Mucosa of descending colon (tissue), 3 donors: ENCODE results near the gene OR13C2. TPM values are rescaled to one million over a fixed set of nuclear protein-coding genes. Genes with fewer than 3 reads are reported as not detected.
"Not testable (repeated sequence)": the region's sequence is repeated elsewhere in the genome, so short reads cannot be mapped to it uniquely, and the experiment has no call there.

Source experiments
- ATAC-seq: fragments of 200-7000 bp; cut with Tn5 transposase; one replicate; pipeline ENCODE4 v1.9.1; 2020; ENCODE audit warnings: mild to moderate bottlenecking, moderate library complexity
- DNase-seq, 3 donors: peaks; one replicate each; pipeline ENCODE4 v3.0.0-alpha.2; 2020
- H3K36me3 ChIP-seq: fragments of 200-600 bp; one replicate; pipeline ENCODE4 v1.8.0; 2021; ENCODE audit warnings: low read depth, mild to moderate bottlenecking
- H3K4me1 ChIP-seq: fragments of 200-600 bp; one replicate; pipeline ENCODE4 v1.8.0; 2021; ENCODE audit warnings: low read depth, mild to moderate bottlenecking
- H3K4me3 ChIP-seq: fragments of 200-600 bp; one replicate; pipeline ENCODE4 v1.8.0; 2021; ENCODE audit warnings: mild to moderate bottlenecking
- H3K9me3 ChIP-seq: fragments of 200-600 bp; one replicate; pipeline ENCODE4 v1.8.0; 2021; ENCODE audit warnings: mild to moderate bottlenecking
- CTCF ChIP-seq: fragments of 200-600 bp; IDR thresholded peaks from one replicate; pipeline ENCODE4 v1.8.0; 2022; ENCODE audit warnings: antibody characterized with exemption, mild to moderate bottlenecking
- intact Hi-C, 2 donors: fragments of 100-400 bp; cut with DNase I in 1 of 2; cut with micrococcal nuclease in 1 of 2; formaldehyde crosslinking; loops; one replicate each; pipeline versions ENCODE4 v1.11.0 to v1.11.1; 2022; cut with DNase I, micrococcal nuclease
- long read RNA-seq, 2 donors: library from polyadenylated mRNA; unstranded; transcript quantifications; one replicate each; pipeline ENCODE4 v2.0.0, GENCODE V29; 2019 to 2021
- total RNA-seq, 3 donors: library from RNA; stranded (reverse); fragmentation: NEBNext Ultra II Directional in 2 of 3; extraction: Animal tissue kit (Norgen Biotek cat#: 25700) in 2 of 3; gene quantifications; one replicate each; pipeline versions ENCODE4 v1.2.1 to v1.2.4, GENCODE V29; 2021 to 2023
- donor health status: DM: no; HTN: no; CAD: no; lungs with moderate emphysema.
- donor health status: DM: no; HTN: no; CAD: no.
- donor health status: DM: no; HTN: yes; CAD: no.

The OR13C2 gene
- total RNA-seq = not detected
- long read RNA-seq, donor 1 = 0 reads
- long read RNA-seq, donor 2 = 0 reads

- ATAC-seq, H3K4me3 ChIP-seq, DNase-seq, H3K36me3 ChIP-seq, H3K9me3 ChIP-seq, intact Hi-C loops, H3K4me1 ChIP-seq: not testable (repeated sequence)
Observed at GRCh38 chr9:104605527-104605926, at the start of gene OR13C2. TSS of gene OR13C2 (minus strand) at chr9:104605627. CDS start at chr9:104605627, 0 bp downstream.

- peaks cover 6% of the 10 kb centered on the region for H3K9me3 ChIP-seq
- ATAC-seq (no peak), DNase-seq (no peak)
- intact Hi-C loops = no loop called here
- H3K4me3 ChIP-seq = no peak overlapping the region
- no peaks in the 10 kb centered on the region for H3K4me1 ChIP-seq
- no peak for TF ChIP-seq CTCF
- H3K36me3 ChIP-seq = no peaks in the 10 kb centered on the region
Observed at GRCh38 chr9:104635456-104635855, 30.0 kb upstream of the OR13C2 start.

GRCh38 chr9:104633976-104634520 lies 28.6 kb upstream of the OR13C2 start:
- no peak for TF ChIP-seq CTCF
- H3K9me3 ChIP-seq = no peaks in the 10 kb centered on the region
- no peak overlapping the region for H3K4me3 ChIP-seq
- DNase-seq = no peak
- H3K36me3 ChIP-seq = no peaks in the 10 kb centered on the region
- ATAC-seq = no peak
- H3K4me1 ChIP-seq = no peaks in the 10 kb centered on the region
- intact Hi-C loops = no loop called here

GRCh38 chr9:104625964-104626363 lies 20.5 kb upstream of the OR13C2 start:
- H3K4me3 ChIP-seq, ATAC-seq, H3K36me3 ChIP-seq, H3K4me1 ChIP-seq, H3K9me3 ChIP-seq, DNase-seq, intact Hi-C loops: not testable (repeated sequence)

- no peak within 1 kb of the TSS for H3K4me3 ChIP-seq
- H3K36me3 ChIP-seq = no peaks in the 10 kb centered on the region
- ATAC-seq (no peak), DNase-seq (no peak)
- no peaks in the 10 kb centered on the region for H3K4me1 ChIP-seq
- TF ChIP-seq CTCF = no peak
- no peaks in the 10 kb centered on the region for H3K9me3 ChIP-seq
- intact Hi-C loops = no loop called here
Observed at GRCh38 chr9:104618104-104618503, 12.7 kb upstream of the OR13C2 start, which contains the start of gene OR13C9. TSS of gene OR13C9 (minus strand) at chr9:104618204. CDS start at chr9:104618204, 0 bp downstream.

- H3K36me3 ChIP-seq = no peaks in the 10 kb centered on the region
- intact Hi-C loops = no loop called here
- DNase-seq = no peak
- no peak overlapping the region for H3K4me3 ChIP-seq
- no peak for ATAC-seq
- H3K4me1 ChIP-seq = no peaks in the 10 kb centered on the region
- TF ChIP-seq CTCF = no peak
- no peaks in the 10 kb centered on the region for H3K9me3 ChIP-seq
Observed at GRCh38 chr9:104617418-104617817, 12.0 kb upstream of the OR13C2 start.

- Histone ChIP-seq H3K4me1 (no peaks in the 10 kb centered on the region), H3K9me3 (no peaks in the 10 kb centered on the region), H3K4me3 (no peak overlapping the region), H3K36me3 (no peaks in the 10 kb centered on the region)
- intact Hi-C loops = no loop called here
- ATAC-seq (no peak), DNase-seq (no peak)
- TF ChIP-seq CTCF = no peak
Observed at GRCh38 chr9:104611213-104611612, 5.8 kb upstream of the OR13C2 start.
